Lung (tissue), 12 donors: ENCODE results near the gene LCN1. TPM values are rescaled to one million over a fixed set of nuclear protein-coding genes. Genes with fewer than 3 reads are reported as not detected.
"Not testable (repeated sequence)": the region's sequence is repeated elsewhere in the genome, so short reads cannot be mapped to it uniquely, and the experiment has no call there.

Experiments
- ATAC-seq: fragments of 200-7000 bp; cut with Tn5 transposase; one replicate; pipeline ENCODE4 v1.9.1; 2020; ENCODE audit warnings: moderate number of reproducible peaks; ENCODE audit not compliant: insufficient read depth, low FRiP score
- DNase-seq, 3 donors: peaks; one replicate each; pipeline ENCODE4 v3.0.0-alpha.2; 2013 to 2017
- H3K27ac ChIP-seq, 2 donors: one replicate each; pipeline ENCODE4 v1.5.1; 2013; ENCODE audit warnings: mild to moderate bottlenecking in 2 of 2, moderate library complexity in 2 of 2, control low read depth in 1 of 2, inconsistent platforms in 1 of 2, low read depth in 1 of 2, low read length in 1 of 2
- H3K27me3 ChIP-seq, 3 donors: one replicate each; pipeline ENCODE4 v1.5.1; 2013; ENCODE audit warnings: low read length in 2 of 3; ENCODE audit not compliant: control insufficient read depth in 3 of 3, insufficient read depth in 3 of 3
- H3K36me3 ChIP-seq, 4 donors: one replicate each; pipeline ENCODE4 v1.5.1; 2013; ENCODE audit warnings: low read length in 4 of 4, mild to moderate bottlenecking in 1 of 4, moderate library complexity in 1 of 4; ENCODE audit not compliant: control insufficient read depth in 4 of 4, insufficient read depth in 4 of 4
- H3K4me1 ChIP-seq, 5 donors: one replicate each; pipeline ENCODE4 v1.5.1; 2013; ENCODE audit warnings: low read length in 5 of 5, mild to moderate bottlenecking in 2 of 5, moderate library complexity in 1 of 5; ENCODE audit not compliant: control insufficient read depth in 5 of 5, insufficient read depth in 5 of 5
- H3K4me3 ChIP-seq: one replicate; pipeline ENCODE4 v1.5.1; 2013; ENCODE audit warnings: mild to moderate bottlenecking, control low read depth, moderate library complexity
- H3K9ac ChIP-seq, 2 donors: one replicate each; pipeline ENCODE4 v1.5.1; 2013; ENCODE audit warnings: low read length in 2 of 2, control low read depth in 1 of 2; ENCODE audit not compliant: insufficient read depth in 1 of 2
- H3K9me3 ChIP-seq, 4 donors: one replicate each; pipeline ENCODE4 v1.5.1; 2013; ENCODE audit warnings: low read length in 3 of 4, mild to moderate bottlenecking in 1 of 4, moderate library complexity in 1 of 4; ENCODE audit not compliant: control insufficient read depth in 4 of 4, insufficient read depth in 3 of 4
- WGBS, 2 donors: extraction: QIAGEN DNeasy Blood & Tissue Kit; methylation state at CpG; one replicate each; pipeline ENCODE4 v1.1.7; 2013; 5-methylcytosine and 5-hydroxymethylcytosine counted together
- polyA plus RNA-seq, 2 donors: library from polyadenylated mRNA; stranded (reverse); fragments of 200-250 nt; gene quantifications; one replicate each; pipeline ENCODE4 v1.2.1, GENCODE V29; 2013
- total RNA-seq, 2 donors: library from RNA; depleted of rRNA in 1 of 2; stranded (reverse); fragments of >200 nt in 1 of 2; gene quantifications; one replicate each; pipeline ENCODE4 v1.2.1, GENCODE V29; 2014 to 2021
- TF ChIP-seq, protein P1 (sequence below): IDR thresholded peaks from 2 replicates; pipeline ENCODE4 v1.5.1; 2012; ENCODE audit warnings: mild to moderate bottlenecking; ENCODE audit errors: control extremely low read depth, extremely low read depth
- donor health status: control.
- donor health status: control.
- donor health status: Bipolar disorder and iron deficiency.
- donor health status: healthy.
- donor health status: DM: yes; HTN: yes; CAD: no.

Gene LCN1
- total and polyA plus RNA-seq, 4 donors, result not detected

GRCh38 chr9:135513351-135513846 lies 7.8 kb upstream of the LCN1 start:
- Histone ChIP-seq H3K4me1 (no peaks in the 10 kb centered on the region), H3K9ac (no peak overlapping the region), H3K9me3 (peaks cover 0 to 6% (median 1%) of the 10 kb centered on the region in 4 donors), H3K36me3 (no peaks in the 10 kb centered on the region), H3K27ac (no peak overlapping the region), H3K27me3 (no peaks in the 10 kb centered on the region), H3K4me3 (no peak overlapping the region)
- WGBS, 2 donors, result 82 to 83% methylated on average over 18 to 19 of the region's 19 CpGs
- TF ChIP-seq, protein P1, sequence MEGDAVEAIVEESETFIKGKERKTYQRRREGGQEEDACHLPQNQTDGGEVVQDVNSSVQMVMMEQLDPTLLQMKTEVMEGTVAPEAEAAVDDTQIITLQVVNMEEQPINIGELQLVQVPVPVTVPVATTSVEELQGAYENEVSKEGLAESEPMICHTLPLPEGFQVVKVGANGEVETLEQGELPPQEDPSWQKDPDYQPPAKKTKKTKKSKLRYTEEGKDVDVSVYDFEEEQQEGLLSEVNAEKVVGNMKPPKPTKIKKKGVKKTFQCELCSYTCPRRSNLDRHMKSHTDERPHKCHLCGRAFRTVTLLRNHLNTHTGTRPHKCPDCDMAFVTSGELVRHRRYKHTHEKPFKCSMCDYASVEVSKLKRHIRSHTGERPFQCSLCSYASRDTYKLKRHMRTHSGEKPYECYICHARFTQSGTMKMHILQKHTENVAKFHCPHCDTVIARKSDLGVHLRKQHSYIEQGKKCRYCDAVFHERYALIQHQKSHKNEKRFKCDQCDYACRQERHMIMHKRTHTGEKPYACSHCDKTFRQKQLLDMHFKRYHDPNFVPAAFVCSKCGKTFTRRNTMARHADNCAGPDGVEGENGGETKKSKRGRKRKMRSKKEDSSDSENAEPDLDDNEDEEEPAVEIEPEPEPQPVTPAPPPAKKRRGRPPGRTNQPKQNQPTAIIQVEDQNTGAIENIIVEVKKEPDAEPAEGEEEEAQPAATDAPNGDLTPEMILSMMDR, result no peak
- ATAC-seq (no peak), DNase-seq (no peak)

DNA sequence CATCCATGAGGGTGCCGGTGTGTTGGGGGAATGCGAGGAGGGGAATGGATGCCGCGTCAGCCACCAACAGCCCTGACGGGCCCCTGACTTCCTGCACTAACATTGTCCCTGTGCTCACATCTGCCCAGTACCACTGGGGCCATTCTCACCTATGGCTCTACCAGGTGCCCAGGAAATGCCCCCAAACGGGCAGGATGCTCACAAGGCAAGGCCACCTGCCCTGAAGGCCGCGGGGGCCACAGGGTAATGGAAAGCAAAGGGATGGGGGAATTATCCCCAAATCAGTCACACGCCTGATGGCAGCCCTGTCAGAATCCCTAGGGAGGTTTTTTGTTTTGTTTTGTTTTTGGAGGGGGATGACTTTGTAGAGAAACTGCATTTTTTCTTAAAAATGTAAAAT lies 7.3 kb upstream of the LCN1 start:
- ATAC-seq, H3K27ac ChIP-seq, H3K27me3 ChIP-seq, H3K4me3 ChIP-seq, H3K9ac ChIP-seq, DNase-seq, H3K9me3 ChIP-seq, H3K36me3 ChIP-seq, H3K4me1 ChIP-seq: not testable (repeated sequence)
- 82 to 84% methylated on average over 9 of the region's 9 CpGs for WGBS, 2 donors

- no peak for ATAC-seq
- Histone ChIP-seq H3K36me3 (no peaks in the 10 kb centered on the region), H3K4me1 (no peaks in the 10 kb centered on the region), H3K27me3 (peaks cover 0 to under 1% (median 0%) of the 10 kb centered on the region in 3 donors), H3K9ac (no peak overlapping the region), H3K27ac (no peak overlapping the region), H3K9me3 (peaks cover 0 to under 1% (median under 1%) of the 10 kb centered on the region in 4 donors), H3K4me3 (no peak overlapping the region)
- 83% methylated on average over 14 to 16 of the region's 17 CpGs for WGBS, 2 donors
- TF ChIP-seq, protein P1, result no peak
- no peak for DNase-seq
Measured at GRCh38 chr9:135514342-135515082, 6.7 kb upstream of the LCN1 start.

DNA sequence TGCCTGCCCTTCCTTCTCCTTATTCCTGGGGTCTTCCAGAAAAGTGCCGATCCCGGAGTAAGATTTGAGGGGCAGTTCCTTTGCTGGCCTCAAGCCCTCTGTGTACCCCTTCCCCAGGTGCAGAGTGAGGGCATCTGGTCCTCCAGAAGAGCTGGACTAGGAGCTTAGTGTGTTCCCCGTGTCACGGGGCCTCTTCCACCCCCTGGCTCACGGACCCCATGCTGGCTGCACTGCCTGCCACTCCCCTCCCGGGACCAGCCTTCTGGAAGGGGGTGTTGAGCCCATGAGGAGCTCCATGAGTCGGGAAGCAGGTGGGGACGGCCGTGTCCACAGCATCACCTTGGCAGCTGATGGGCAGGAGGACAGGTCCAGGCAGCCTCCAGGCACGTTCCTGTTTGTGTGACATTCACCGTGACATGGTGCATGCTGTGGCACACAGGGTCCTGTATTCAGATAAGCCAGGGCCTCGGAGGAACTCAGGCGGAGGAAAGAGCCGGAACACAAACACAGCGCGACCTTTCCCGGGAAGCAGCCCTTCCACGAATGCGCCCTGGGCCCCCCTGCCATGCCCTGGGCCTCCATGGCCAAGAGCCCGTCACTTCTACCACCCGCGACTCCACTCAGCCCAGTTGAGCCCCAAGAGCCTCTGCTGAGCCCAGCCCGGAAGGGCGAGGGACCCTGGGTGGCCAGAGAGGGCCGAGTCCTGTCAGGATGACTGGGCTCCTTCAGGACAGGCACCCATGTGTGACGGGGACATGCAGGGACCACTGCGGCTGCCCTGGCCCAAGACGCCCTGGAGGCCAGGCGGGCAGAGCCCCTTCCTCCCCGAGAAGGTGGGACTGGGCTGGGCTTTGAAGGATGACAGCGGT lies 5.9 kb upstream of the LCN1 start:
- Histone ChIP-seq H3K36me3 (no peaks in the 10 kb centered on the region), H3K27ac (no peak overlapping the region), H3K9me3 (peaks cover 0 to 2% (median 0%) of the 10 kb centered on the region in 4 donors), H3K27me3 (peaks cover 0 to 4% (median 0%) of the 10 kb centered on the region in 3 donors), H3K4me1 (no peaks in the 10 kb centered on the region), H3K4me3 (no peak overlapping the region), H3K9ac (no peak overlapping the region)
- ATAC-seq, result no peak
- TF ChIP-seq, protein P1, result no peak
- no peak for DNase-seq
- 87 to 88% methylated on average over 31 of the region's 31 CpGs for WGBS, 2 donors
